NCI-H1048 (cell line): ENCODE data around the gene MLYCD.

Experiments used
- DNase-seq: peaks from one replicate; lab custom pipeline; 2025; lab: John Stamatoyannopoulos, UW

The MLYCD gene

GRCh38 chr16:83926726-83927397, 27.9 kb downstream of the MLYCD start:
- no peak for DNase-seq

GRCh38 chr16:83928341-83929055, 29.6 kb downstream of the MLYCD start:
- no peak for DNase-seq

- DNase-seq = no peak
These were observed 31.1 kb downstream of the MLYCD start for GRCh38 chr16:83929811-83930555.

GRCh38 chr16:83930730-83931500, 32.0 kb downstream of the MLYCD start:
- DNase-seq = no peak

- DNase-seq = no peak
These were observed 32.6 kb downstream of the MLYCD start for GRCh38 chr16:83931556-83931955.

- DNase-seq = no peak
These were observed 33.4 kb downstream of the MLYCD start for GRCh38 chr16:83932304-83932703.

- no peak for DNase-seq
These were observed 34.2 kb downstream of the MLYCD start for GRCh38 chr16:83932955-83933673.

GRCh38 chr16:83933885-83934683, 35.2 kb downstream of the MLYCD start:
- DNase-seq = no peak

GRCh38 chr16:83934684-83934977, 35.7 kb downstream of the MLYCD start:
- DNase-seq = no peak

GRCh38 chr16:83935005-83935857, 36.3 kb downstream of the MLYCD start:
- no peak for DNase-seq

GRCh38 chr16:83935858-83936255, 36.9 kb downstream of the MLYCD start:
- DNase-seq = no peak

- no peak for DNase-seq
These were observed 37.8 kb downstream of the MLYCD start for GRCh38 chr16:83936581-83937165.

- DNase-seq = no peak
These were observed 38.4 kb downstream of the MLYCD start for GRCh38 chr16:83937267-83937666.

- no peak for DNase-seq
These were observed 39.3 kb downstream of the MLYCD start for GRCh38 chr16:83937922-83938885.

GRCh38 chr16:83939266-83939855, 40.4 kb downstream of the MLYCD start:
- DNase-seq = no peak

- no peak for DNase-seq
These were observed 41.2 kb downstream of the MLYCD start for GRCh38 chr16:83940119-83940518.

GRCh38 chr16:83940630-83941378, 41.9 kb downstream of the MLYCD start:
- DNase-seq = no peak
